ENCODE data around the gene VOPP1.

Gene VOPP1

DNA sequence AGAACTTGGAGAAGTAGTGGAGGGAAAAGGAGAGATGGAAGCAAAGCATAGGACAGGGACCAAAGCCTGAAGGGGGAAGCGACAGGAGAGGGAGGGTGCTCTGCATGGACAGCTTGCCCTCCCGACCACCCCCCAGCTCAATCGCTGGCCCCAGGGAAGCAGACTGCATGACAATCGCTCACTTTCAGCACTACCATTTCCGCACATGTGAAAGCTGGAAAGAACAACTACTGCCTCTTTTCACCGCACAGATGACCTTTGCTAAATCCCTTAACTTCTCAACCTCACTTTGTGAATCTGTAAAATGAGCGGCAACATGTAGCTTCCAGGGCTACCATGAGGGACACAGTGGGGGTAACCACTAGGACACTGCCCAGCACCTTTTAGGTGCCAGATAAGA lies 17.1 kb downstream of the VOPP1 start:
- Mint-ChIP-seq H3K4me1 (peaks cover 84% of the 10 kb centered on the region), H3K4me3 (peak overlapping the region; percentile 59)

DNA sequence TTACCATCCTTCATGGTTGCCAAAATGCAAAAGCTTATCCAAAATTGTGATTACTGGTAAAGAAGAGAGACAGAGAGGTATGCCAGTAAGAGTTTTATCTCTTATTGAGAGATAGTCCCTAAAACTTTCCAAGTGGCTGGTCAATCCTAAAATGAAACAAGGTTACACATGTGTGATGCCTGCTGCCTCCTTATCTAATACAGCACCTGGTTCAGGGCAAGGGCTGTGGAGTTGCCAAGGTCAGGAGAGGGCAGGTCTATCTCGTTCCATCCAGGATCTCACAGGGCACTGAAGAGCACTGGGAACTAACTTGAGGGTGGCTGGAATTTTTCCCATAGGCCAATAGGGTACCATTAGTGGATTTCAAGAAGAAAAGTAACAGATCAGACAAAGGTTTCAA lies 18.3 kb downstream of the VOPP1 start:
- Mint-ChIP-seq H3K27ac (peak overlapping the region; percentile 78), H3K36me3 (peaks cover 17% of the 10 kb centered on the region), H3K27me3 (no peaks in the 10 kb centered on the region), H3K4me1 (peaks cover 85% of the 10 kb centered on the region), H3K9me3 (no peaks in the 10 kb centered on the region), H3K4me3 (peak overlapping the region; percentile 75)
- no peak for ATAC-seq (ENCODE audit: low read depth)
- DNase-seq (ENCODE audit: low spot score in 2 of 2), result no peak

More for the DNA sequence above, 17.1 kb downstream of the VOPP1 start:
- ATAC-seq (ENCODE audit: low read depth) (no peak), DNase-seq (ENCODE audit: low spot score in 2 of 2) (no peak)
- Mint-ChIP-seq H3K27me3 (no peaks in the 10 kb centered on the region), H3K36me3 (peaks cover 17% of the 10 kb centered on the region), H3K27ac (peak overlapping the region; percentile 78), H3K9me3 (no peaks in the 10 kb centered on the region)

DNA sequence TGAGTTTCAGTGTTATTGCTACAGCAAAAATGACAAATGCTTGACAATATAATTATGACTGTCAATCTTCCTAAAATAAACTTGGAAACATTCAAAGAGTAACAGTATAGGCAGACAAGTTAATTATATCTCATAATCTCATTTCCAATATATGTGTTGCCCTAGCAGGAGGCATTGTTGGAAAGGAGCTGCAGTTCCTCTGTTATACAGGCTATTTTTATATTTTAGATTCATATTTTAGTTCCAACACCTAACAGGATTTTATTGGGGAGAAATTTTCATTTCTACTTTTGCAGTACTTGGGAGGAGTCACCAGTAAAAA lies 19.3 kb downstream of the VOPP1 start:
- H3K4me1 Mint-ChIP-seq, result peaks cover 87% of the 10 kb centered on the region
- H3K36me3 Mint-ChIP-seq, result peaks cover 17% of the 10 kb centered on the region
- H3K27ac Mint-ChIP-seq, result no peak overlapping the region

DNA sequence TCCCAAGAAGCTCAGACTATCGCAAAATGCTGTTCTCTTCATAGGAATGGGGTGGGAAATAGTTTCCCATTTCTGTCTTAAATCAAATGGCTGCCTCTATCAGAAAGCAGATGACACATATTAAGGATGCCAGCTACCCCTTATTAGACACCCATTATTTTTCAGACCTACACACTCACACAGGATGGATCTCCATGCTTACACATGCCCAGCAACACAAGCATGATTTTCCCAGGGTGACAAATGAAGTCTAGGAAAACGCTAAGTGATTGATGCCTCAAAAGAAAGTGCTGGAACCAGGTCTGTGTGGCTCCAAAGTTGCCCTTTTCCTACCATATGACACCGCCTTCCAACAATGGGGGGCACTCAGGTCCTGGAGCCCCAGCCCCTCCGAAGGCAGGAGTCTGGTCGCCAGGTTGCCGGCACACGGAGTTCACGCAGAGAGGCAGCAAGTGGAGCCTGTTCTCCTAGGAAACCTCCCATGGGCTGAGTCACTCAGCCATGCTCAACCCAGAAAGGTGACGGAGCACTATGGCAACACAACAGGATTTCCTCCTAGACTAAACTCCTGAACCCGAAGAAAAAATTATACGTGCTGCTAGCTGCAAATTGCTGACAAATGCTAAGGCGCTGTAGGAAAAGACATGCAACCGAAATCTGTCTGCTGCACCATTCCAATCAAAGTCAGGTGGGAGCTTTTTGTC lies 19.8 kb downstream of the VOPP1 start:
- Mint-ChIP-seq H3K4me1 (peaks cover 87% of the 10 kb centered on the region), H3K36me3 (peaks cover 17% of the 10 kb centered on the region), H3K9me3 (no peaks in the 10 kb centered on the region), H3K4me3 (peak overlapping the region; percentile 62), H3K27me3 (no peaks in the 10 kb centered on the region), H3K27ac (peak overlapping the region; percentile 92)
- DNase-seq (ENCODE audit: low spot score in 2 of 2), result no peak
- ATAC-seq (ENCODE audit: low read depth), result no peak

More for the DNA sequence above, 19.3 kb downstream of the VOPP1 start:
- Mint-ChIP-seq H3K27me3 (no peaks in the 10 kb centered on the region), H3K4me3 (no peak overlapping the region), H3K9me3 (no peaks in the 10 kb centered on the region)
- DNase-seq (ENCODE audit: low spot score in 2 of 2) (no peak), ATAC-seq (ENCODE audit: low read depth) (no peak)

DNA sequence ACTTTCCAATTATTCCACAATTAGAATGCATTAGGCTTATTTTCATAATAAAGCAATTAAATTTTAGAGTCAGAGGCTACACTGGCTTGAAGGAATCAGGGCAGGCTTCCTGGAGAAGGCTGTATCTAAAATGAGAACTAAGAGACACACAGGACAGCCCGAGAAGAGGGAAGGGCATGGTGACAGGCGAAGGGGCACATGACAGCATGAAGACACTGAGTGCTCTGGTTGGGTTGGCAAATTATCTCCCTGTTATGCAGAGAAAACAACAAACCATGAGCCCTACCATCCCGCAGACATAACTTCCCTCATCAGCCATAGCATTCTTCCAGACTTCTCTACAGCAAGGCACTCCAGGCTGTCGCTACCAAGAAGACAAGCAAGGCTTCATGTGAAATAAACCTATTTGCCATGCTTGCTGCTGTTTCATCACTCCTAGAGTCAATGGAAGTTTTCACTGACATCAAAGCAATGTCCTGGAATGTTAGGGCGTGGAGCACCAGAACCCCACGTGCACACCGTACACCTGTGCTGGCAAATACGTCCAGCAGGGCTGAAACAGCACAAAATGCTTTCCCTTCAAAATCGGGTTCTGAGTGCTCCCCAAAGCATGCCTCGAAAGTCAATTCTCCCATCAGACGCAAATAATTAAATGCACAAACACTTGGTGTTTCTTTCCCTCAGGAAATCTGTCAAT lies 21.3 kb downstream of the VOPP1 start:
- peak overlapping the region; percentile 92 for H3K27ac Mint-ChIP-seq
- H3K4me3 Mint-ChIP-seq, result peak overlapping the region; percentile 62
- DNase-seq (ENCODE audit: low spot score in 2 of 2), result no peak
- peaks cover 87% of the 10 kb centered on the region for H3K4me1 Mint-ChIP-seq
- no peak for ATAC-seq (ENCODE audit: low read depth)
- H3K27me3 Mint-ChIP-seq, result no peaks in the 10 kb centered on the region
- peaks cover 19% of the 10 kb centered on the region for H3K36me3 Mint-ChIP-seq
- no peaks in the 10 kb centered on the region for H3K9me3 Mint-ChIP-seq

DNA sequence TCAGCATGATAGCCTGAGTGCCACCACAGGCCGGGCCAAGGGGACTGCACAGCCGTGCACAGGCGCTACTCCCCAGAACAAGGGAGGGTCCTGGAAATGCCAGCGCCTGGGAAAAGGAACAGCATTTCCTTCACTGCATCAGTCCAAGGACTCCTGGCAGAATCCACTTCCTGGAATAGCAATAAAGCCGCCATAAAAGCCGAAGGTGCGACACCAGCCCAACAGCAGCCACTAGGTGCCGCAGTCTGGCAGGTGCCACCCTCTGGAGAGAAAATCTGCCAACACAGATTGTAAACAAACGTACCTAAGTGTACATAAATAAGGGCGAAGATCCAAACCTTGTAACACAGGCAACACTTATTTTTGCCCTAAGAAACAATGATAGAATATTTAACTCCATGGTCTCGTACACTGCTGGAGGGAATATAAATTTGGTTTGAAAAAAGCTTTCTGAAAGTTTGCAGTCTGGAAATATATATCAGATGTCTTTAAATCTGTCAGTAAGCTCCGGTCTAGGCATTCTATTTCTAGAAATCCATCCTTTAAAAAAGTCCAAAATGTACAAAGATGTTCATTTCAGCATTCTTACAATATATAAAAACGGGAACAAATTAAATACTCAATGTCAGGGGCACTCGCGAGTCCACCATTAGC lies 22.2 kb downstream of the VOPP1 start:
- DNase-seq (ENCODE audit: low spot score in 2 of 2) (peak in 1 of 2 donors; percentile 54), ATAC-seq (ENCODE audit: low read depth) (peak; percentile 69)
- Mint-ChIP-seq H3K9me3 (no peaks in the 10 kb centered on the region), H3K4me1 (peaks cover 85% of the 10 kb centered on the region), H3K27me3 (no peaks in the 10 kb centered on the region), H3K4me3 (peak overlapping the region; percentile 81), H3K27ac (peak overlapping the region; percentile 92), H3K36me3 (peaks cover 14% of the 10 kb centered on the region)

DNA sequence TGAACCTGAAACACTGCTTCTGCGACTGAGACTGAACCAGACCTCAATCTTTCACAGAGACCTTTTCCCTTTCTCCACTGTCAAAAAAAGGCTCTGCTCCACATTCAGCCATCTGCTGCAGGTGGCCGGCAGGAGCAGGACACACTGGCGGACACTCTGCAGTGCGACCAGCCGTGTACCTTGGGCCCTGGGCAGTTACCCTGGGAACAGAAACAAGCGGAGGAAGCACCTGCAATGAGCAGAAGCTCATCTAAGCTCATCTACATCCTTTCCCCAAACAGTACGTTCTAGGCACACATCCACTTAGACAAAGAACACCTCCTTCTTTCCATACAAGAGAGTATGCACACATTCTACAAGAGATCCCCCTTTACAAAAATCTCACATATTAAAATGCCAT lies 22.8 kb downstream of the VOPP1 start:
- peaks cover 14% of the 10 kb centered on the region for H3K36me3 Mint-ChIP-seq
- peak overlapping the region; percentile 81 for H3K4me3 Mint-ChIP-seq
- H3K4me1 Mint-ChIP-seq, result peaks cover 83% of the 10 kb centered on the region
- DNase-seq (ENCODE audit: low spot score in 2 of 2) (no peak), ATAC-seq (ENCODE audit: low read depth) (peak; percentile 72)
- H3K9me3 Mint-ChIP-seq, result no peaks in the 10 kb centered on the region
- H3K27ac Mint-ChIP-seq, result peak overlapping the region; percentile 92
- H3K27me3 Mint-ChIP-seq, result no peaks in the 10 kb centered on the region

DNA sequence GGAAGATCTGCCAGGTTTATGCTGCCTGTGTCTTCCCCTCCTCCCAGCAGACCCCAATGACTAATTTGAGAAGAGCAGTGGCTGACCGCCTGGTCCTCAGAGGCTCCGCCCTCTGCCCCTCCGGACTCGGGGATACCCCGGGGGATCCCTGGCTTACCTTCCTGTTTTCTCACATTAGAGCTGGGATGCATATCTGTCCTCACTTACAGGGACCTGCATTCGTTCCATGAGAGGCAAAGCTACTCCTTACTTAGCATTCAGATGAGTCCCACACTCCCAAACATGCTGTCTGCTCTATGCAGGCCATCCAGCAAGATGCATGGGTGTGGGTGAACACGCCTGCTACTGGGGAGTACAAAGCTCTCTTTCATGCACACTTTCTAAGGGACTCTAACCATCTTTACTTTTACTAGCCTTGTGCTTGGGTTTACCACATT lies 24.0 kb downstream of the VOPP1 start:
- no peaks in the 10 kb centered on the region for H3K27me3 Mint-ChIP-seq
- peak overlapping the region; percentile 92 for H3K27ac Mint-ChIP-seq
- DNase-seq (ENCODE audit: low spot score in 2 of 2) (no peak), ATAC-seq (ENCODE audit: low read depth) (no peak)
- peaks cover 81% of the 10 kb centered on the region for H3K4me1 Mint-ChIP-seq
- peaks cover 14% of the 10 kb centered on the region for H3K36me3 Mint-ChIP-seq
- H3K9me3 Mint-ChIP-seq, result no peaks in the 10 kb centered on the region
- peak overlapping the region; percentile 81 for H3K4me3 Mint-ChIP-seq

DNA sequence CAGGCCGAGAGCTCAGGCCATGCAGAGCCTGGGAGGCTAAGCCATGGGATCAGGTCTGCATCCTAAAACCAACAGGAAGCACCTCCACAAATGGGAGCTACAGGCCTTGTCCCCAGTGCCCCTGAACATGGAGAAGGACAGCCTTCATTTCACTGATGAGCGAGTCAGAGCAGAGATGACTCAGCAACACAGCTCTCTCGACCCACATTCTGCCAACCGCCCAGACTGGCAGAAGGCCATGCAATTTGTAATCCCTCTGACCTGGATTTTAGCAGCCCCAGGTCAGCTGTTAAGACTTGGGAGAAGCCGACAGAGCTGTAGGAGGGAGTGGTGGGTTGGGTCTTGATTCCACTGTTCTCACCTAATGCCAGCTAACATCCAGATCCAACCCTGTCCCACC lies 25.5 kb downstream of the VOPP1 start:
- DNase-seq (ENCODE audit: low spot score in 2 of 2), result no peak
- ATAC-seq (ENCODE audit: low read depth), result no peak
- Mint-ChIP-seq H3K27me3 (no peaks in the 10 kb centered on the region), H3K27ac (peak overlapping the region; percentile 92), H3K36me3 (peaks cover 18% of the 10 kb centered on the region), H3K4me3 (peak overlapping the region; percentile 41), H3K9me3 (no peaks in the 10 kb centered on the region), H3K4me1 (peaks cover 76% of the 10 kb centered on the region)

DNA sequence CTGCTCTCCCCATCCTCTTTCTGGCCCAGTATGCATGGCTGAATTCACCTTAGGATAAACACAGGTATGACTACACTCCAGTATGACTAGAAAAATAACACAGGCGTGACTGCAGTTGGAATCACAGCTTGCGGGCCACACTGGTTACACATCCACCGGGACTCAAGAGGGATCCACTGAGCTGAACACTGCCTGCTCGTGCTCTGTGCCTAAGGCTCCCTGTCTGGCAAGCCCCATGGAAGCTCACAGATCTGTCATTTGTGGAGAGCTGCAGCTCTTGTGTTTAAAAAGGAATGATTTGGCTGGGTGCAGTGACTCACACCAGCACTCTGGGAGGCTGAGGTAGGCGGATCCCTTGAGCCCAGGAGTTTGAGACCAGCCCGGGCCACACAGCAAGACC lies 26.8 kb downstream of the VOPP1 start:
- peak overlapping the region; percentile 44 for H3K4me3 Mint-ChIP-seq
- no peaks in the 10 kb centered on the region for H3K27me3 Mint-ChIP-seq
- H3K36me3 Mint-ChIP-seq, result peaks cover 20% of the 10 kb centered on the region
- DNase-seq (ENCODE audit: low spot score in 2 of 2) (no peak), ATAC-seq (ENCODE audit: low read depth) (no peak)
- H3K9me3 Mint-ChIP-seq, result no peaks in the 10 kb centered on the region
- peaks cover 77% of the 10 kb centered on the region for H3K4me1 Mint-ChIP-seq
- peak overlapping the region; percentile 85 for H3K27ac Mint-ChIP-seq

DNA sequence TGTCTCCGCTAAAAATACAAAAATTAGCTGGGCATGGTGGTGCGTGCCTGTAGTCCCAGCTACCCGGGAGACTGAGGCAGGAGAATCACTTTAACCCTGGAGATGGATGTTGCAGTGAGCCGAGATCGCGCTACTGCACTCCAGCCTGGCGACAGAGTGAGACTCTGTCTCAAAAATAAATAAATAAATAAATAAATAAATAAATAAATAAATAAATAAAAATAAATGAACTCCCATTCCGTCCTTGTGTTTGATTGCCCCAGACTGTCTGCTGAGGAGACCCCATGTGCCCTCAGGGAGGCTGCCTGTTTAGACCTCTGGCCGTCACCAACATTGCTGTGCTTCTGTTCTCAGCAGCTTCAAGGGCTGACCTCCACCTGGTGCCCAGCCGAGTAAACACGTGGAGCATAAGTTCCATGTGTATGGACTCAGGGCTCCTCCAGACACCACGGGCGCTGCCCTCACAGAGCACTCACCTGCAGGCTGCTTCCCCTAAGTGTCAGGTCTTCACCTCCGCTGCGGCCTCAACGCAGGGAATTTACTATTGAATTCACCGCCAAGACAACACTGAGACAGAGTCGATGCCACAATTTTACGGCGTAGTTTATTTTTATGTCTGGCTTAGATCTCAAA lies 32.0 kb downstream of the VOPP1 start:
- Mint-ChIP-seq H3K9me3 (no peaks in the 10 kb centered on the region), H3K36me3 (peaks cover 23% of the 10 kb centered on the region), H3K27ac (peak overlapping the region; percentile 94), H3K27me3 (no peaks in the 10 kb centered on the region), H3K4me1 (peaks cover 73% of the 10 kb centered on the region), H3K4me3 (peak overlapping the region; percentile 41)
- ATAC-seq (ENCODE audit: low read depth), result no peak
- DNase-seq (ENCODE audit: low spot score in 2 of 2), result no peak

DNA sequence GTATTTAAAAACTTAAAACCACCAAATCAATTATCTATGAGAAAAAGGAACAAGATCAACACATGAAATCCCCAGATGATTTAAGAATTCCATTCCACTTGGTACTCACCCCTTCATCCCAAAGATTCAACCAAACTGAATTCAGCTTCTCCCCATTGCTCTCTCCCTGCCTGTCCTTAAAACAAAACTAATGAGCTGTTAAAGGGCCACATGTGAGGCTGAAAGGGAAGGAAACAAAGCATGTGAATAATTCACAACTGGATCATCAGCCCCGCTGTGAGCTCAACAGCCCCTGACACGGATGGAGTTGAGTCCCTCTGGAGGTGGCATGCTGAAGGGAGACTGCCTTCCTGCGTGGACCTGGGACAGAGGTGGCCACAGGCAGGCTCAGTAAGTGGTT lies 32.9 kb downstream of the VOPP1 start:
- H3K27ac Mint-ChIP-seq, result peak overlapping the region; percentile 94
- peaks cover 20% of the 10 kb centered on the region for H3K36me3 Mint-ChIP-seq
- ATAC-seq (ENCODE audit: low read depth) (no peak), DNase-seq (ENCODE audit: low spot score in 2 of 2) (no peak)
- H3K9me3 Mint-ChIP-seq, result no peaks in the 10 kb centered on the region
- H3K27me3 Mint-ChIP-seq, result no peaks in the 10 kb centered on the region
- peaks cover 75% of the 10 kb centered on the region for H3K4me1 Mint-ChIP-seq
- peak overlapping the region; percentile 62 for H3K4me3 Mint-ChIP-seq

DNA sequence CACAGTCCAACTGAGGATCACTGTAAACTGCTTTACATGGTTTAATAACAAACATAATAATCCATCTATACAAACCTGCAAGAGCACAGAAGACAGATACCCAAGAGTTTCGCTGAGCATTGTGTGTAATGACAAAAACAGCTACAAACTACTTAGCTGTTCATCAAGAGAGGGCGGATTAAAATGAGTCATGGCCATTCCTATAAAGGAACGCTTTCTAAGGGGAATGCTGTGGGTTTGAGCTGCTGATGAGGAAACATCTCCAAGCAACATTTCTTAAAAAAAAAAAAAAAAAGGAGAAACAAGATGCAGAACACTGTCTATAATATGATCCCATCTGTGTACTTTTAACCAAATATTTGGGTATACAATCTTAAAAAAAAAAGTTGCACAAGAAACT lies 33.8 kb downstream of the VOPP1 start:
- peak overlapping the region; percentile 96 for H3K27ac Mint-ChIP-seq
- peak overlapping the region; percentile 80 for H3K4me3 Mint-ChIP-seq
- no peaks in the 10 kb centered on the region for H3K9me3 Mint-ChIP-seq
- DNase-seq (ENCODE audit: low spot score in 2 of 2) (no peak), ATAC-seq (ENCODE audit: low read depth) (no peak)
- peaks cover 72% of the 10 kb centered on the region for H3K4me1 Mint-ChIP-seq
- peaks cover 13% of the 10 kb centered on the region for H3K36me3 Mint-ChIP-seq
- no peaks in the 10 kb centered on the region for H3K27me3 Mint-ChIP-seq

DNA sequence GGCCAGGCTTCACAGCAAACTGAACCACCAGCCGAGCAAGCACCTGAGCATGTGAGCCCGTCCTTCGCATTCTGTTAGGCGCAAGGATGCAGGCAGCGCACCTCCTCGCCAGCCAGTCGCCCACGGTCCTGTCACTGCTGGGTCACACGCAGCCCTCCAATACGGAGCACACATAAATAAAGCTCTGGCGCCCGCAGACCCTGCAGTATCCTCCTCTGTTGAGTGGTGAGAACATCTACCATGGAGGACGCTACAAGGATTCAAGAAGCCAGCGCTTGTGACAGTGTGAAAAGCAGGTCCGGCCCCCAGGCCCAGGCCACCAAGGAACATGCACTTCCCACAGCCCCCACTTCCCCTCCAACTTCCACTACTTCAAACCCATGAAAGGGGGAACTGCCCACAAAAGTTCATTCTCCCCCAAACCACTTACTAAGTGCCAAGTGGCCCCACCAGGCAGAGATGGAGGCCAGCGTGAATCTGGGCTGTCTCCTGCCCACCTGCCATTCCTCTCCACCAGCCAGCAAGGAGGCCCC lies 34.8 kb downstream of the VOPP1 start:
- Mint-ChIP-seq H3K4me3 (peak overlapping the region; percentile 80), H3K27ac (peak overlapping the region; percentile 96), H3K27me3 (no peaks in the 10 kb centered on the region), H3K4me1 (peaks cover 78% of the 10 kb centered on the region), H3K36me3 (peaks cover 10% of the 10 kb centered on the region), H3K9me3 (no peaks in the 10 kb centered on the region)
- no peak for ATAC-seq (ENCODE audit: low read depth)
- no peak for DNase-seq (ENCODE audit: low spot score in 2 of 2)
